ENCODE data around the gene BAIAP2L1. TPM values are rescaled to one million over a fixed set of nuclear protein-coding genes. Genes with fewer than 3 reads are reported as not detected.

BAIAP2L1 gene
- total RNA-seq, 6 experiments from 2014 or later, result 9.1 to 29.5 (median 25.2) TPM

DNA sequence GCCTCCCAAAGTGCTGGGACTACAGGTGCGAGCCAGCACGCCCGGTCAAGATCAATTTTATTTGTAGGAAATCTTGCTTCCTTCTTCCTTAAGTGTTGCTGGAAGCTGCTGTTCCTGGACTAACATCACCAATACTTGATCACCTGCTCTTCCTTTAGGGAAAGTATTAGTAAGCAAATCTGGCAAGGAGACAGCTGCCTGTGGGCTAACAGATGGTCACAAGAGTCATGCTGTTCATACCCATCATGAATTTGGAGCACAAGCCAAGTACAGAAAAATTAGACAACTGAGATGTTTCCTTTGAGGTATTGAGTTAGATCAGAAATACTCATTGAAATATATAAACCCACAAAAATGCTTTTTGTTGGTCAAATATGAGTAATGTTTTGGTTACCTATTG is 27.9 kb downstream of the BAIAP2L1 start:
- ATAC-seq (peak in 1 of 4 donors; percentile 24), DNase-seq (no peak)
- peaks cover 0 to 10% (median 0%) of the 10 kb centered on the region in 4 donors for H3K4me1 ChIP-seq
- H3K27me3 ChIP-seq, result no peaks in the 10 kb centered on the region
- H3K9me3 ChIP-seq, result no peaks in the 10 kb centered on the region
- TF ChIP-seq POLR2A (IDR thresholded peaks at IDR 0.05), result no peak
- TF ChIP-seq, protein P1, sequence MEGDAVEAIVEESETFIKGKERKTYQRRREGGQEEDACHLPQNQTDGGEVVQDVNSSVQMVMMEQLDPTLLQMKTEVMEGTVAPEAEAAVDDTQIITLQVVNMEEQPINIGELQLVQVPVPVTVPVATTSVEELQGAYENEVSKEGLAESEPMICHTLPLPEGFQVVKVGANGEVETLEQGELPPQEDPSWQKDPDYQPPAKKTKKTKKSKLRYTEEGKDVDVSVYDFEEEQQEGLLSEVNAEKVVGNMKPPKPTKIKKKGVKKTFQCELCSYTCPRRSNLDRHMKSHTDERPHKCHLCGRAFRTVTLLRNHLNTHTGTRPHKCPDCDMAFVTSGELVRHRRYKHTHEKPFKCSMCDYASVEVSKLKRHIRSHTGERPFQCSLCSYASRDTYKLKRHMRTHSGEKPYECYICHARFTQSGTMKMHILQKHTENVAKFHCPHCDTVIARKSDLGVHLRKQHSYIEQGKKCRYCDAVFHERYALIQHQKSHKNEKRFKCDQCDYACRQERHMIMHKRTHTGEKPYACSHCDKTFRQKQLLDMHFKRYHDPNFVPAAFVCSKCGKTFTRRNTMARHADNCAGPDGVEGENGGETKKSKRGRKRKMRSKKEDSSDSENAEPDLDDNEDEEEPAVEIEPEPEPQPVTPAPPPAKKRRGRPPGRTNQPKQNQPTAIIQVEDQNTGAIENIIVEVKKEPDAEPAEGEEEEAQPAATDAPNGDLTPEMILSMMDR (IDR thresholded peaks at IDR 0.05), result no peak
- intact Hi-C loops (cut with DNase I), result no loop called here
- H3K27ac ChIP-seq, result no peak overlapping the region
- no peaks in the 10 kb centered on the region for H3K36me3 ChIP-seq
- 91% methylated on average over 3 of the region's 3 CpGs for WGBS (ENCODE audit: insufficient coverage, low coverage, low lambda C conversion rate, missing lambda C conversion rate)
- no peak overlapping the region for H3K4me3 ChIP-seq

DNA sequence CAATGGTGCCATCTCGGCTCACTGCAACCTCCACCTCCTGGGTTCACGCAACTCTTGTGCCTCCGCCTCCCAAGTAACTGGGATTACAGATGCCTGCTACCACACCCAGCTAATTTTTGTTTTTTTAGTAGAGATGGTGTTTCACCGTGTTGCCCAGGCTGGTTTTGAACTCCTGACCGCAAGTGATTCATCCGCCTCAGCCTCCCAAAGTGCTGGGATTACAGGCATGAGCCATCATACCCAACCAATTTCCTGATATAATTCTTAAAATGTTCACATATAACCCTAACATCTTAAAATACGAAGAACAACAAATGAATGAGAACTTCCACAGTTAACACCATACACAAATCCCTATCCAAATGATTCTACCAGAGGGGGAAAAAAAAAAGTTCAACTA is 31.2 kb downstream of the BAIAP2L1 start:
- no peaks in the 10 kb centered on the region for H3K9me3 ChIP-seq
- 93% methylated on average over 7 of the region's 7 CpGs for WGBS (ENCODE audit: insufficient coverage, low coverage, low lambda C conversion rate, missing lambda C conversion rate)
- intact Hi-C loops (cut with DNase I), result no loop called here
- DNase-seq, result peak in 1 of 3 donors; percentile 7
- no peaks in the 10 kb centered on the region for H3K27me3 ChIP-seq
- no peak for TF ChIP-seq POLR2A (IDR thresholded peaks at IDR 0.05)
- TF ChIP-seq, protein P1 (IDR thresholded peaks at IDR 0.05), result no peak
- peaks cover 0 to 10% (median 0%) of the 10 kb centered on the region in 4 donors for H3K4me1 ChIP-seq
- no peaks in the 10 kb centered on the region for H3K36me3 ChIP-seq
- no peak for ATAC-seq
- no peak overlapping the region for H3K27ac ChIP-seq
- no peak overlapping the region for H3K4me3 ChIP-seq

- 89% methylated on average over 8 of the region's 8 CpGs for WGBS (ENCODE audit: insufficient coverage, low coverage, low lambda C conversion rate, missing lambda C conversion rate)
- no peak overlapping the region for H3K27ac ChIP-seq
- DNase-seq (no peak), ATAC-seq (no peak)
- peaks cover 0 to 10% (median 0%) of the 10 kb centered on the region in 4 donors for H3K4me1 ChIP-seq
- TF ChIP-seq, protein P1 (IDR thresholded peaks at IDR 0.05), result no peak
- H3K4me3 ChIP-seq, result no peak overlapping the region
- no peaks in the 10 kb centered on the region for H3K9me3 ChIP-seq
- no peaks in the 10 kb centered on the region for H3K27me3 ChIP-seq
- intact Hi-C loops (cut with DNase I), result no loop called here
- no peaks in the 10 kb centered on the region for H3K36me3 ChIP-seq
Measured at GRCh38 chr7:98368716-98369115, 32.2 kb downstream of the BAIAP2L1 start.

DNA sequence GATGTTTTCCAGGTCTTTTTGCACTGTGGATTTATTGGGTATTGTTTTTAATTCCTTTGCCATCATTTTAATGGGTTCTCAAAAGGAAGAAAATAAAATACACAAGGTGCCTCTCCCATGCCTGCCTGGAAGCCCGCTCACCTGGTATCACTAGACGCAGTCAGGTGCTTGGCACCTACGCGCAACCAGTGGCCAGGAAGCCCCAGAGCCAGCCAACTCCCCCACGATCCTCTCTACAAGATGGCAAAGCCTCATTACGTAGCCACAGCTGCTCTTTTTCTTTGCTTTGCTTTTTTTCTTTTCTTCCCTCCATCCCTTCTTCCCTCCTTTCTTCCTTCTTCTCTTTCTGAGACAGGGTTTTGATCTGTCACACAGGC is 34.3 kb downstream of the BAIAP2L1 start:
- Histone ChIP-seq H3K4me1 (peaks cover 0 to 10% (median 0%) of the 10 kb centered on the region in 4 donors), H3K27ac (no peak overlapping the region), H3K36me3 (no peaks in the 10 kb centered on the region), H3K27me3 (no peaks in the 10 kb centered on the region), H3K9me3 (no peaks in the 10 kb centered on the region), H3K4me3 (no peak overlapping the region)
- 89% methylated on average over 6 of the region's 6 CpGs for WGBS (ENCODE audit: insufficient coverage, low coverage, low lambda C conversion rate, missing lambda C conversion rate)
- DNase-seq (peak in 1 of 3 donors; percentile 15), ATAC-seq (no peak)
- no peak for TF ChIP-seq POLR2A (IDR thresholded peaks at IDR 0.05)
- TF ChIP-seq, protein P1 (IDR thresholded peaks at IDR 0.05), result no peak
- intact Hi-C loops (cut with DNase I), result no loop called here

All from right lobe of liver (tissue), 6 donors.